ENCODE results near the gene SLC7A1. TPM values are rescaled to one million over a fixed set of nuclear protein-coding genes. Genes with fewer than 3 reads are reported as not detected.

The SLC7A1 gene
- total and polyA plus RNA-seq, 3 experiments from 2014 or later = 7.2 to 161 (median 152) TPM

DNA sequence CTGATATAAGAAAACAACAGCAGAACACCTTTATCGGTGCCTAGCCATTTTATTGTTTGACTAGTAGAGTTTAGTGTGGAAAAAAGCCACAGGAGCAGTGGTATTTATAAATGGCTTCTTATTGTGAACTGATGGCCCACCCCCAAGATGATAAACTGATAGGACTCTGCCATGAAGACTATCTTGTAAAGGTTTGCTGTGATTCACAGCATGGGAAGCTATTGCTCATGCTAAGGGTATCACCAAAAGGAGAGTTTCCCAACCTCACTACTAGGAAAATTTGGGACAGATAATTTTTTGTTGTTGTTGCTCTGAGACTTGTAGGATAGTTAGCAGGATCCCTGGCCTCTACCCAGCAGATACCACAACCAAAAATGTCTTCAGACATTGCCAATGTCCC, 12.0 kb upstream of the SLC7A1 start:
- Histone ChIP-seq H3K27ac (ENCODE audit: low read depth, low read length) (no peak overlapping the region), H3K9me3 (ENCODE audit: low read length) (no peaks in the 10 kb centered on the region), H3K4me3 (ENCODE audit: low read length) (no peak overlapping the region), H3K4me1 (ENCODE audit: insufficient read depth, low read length) (no peaks in the 10 kb centered on the region), H3K27me3 (ENCODE audit: insufficient read depth, low read length, poor library complexity, severe bottlenecking) (no peaks in the 10 kb centered on the region), H3K36me3 (ENCODE audit: insufficient read depth, low read length) (no peaks in the 10 kb centered on the region)
- DNase-seq = no peak
- ChIA-PET POLR2A (no interaction called here), CTCF (no interaction called here)
- no peak overlapping the region for H3K4me3 Mint-ChIP-seq
- H3K27ac Mint-ChIP-seq = no peak overlapping the region
- H3K27me3 Mint-ChIP-seq = peaks cover 2 to 34% of the 10 kb centered on the region in 2 donors
- no peaks in the 10 kb centered on the region for H3K9me3 Mint-ChIP-seq
- no peaks in the 10 kb centered on the region for H3K36me3 Mint-ChIP-seq
- no peaks in the 10 kb centered on the region for H3K4me1 Mint-ChIP-seq

GRCh38 chr13:29605860-29606526, 10.5 kb upstream of the SLC7A1 start:
- Mint-ChIP-seq H3K9me3 (no peaks in the 10 kb centered on the region), H3K27me3 (peaks cover 0 to 27% of the 10 kb centered on the region in 2 donors), H3K4me1 (no peaks in the 10 kb centered on the region), H3K4me3 (no peak overlapping the region), H3K36me3 (no peaks in the 10 kb centered on the region), H3K27ac (no peak overlapping the region)
- no peak for DNase-seq
- no peaks in the 10 kb centered on the region for H3K36me3 ChIP-seq (ENCODE audit: insufficient read depth, low read length)
- H3K4me3 ChIP-seq (ENCODE audit: low read length) = no peak overlapping the region
- H3K4me1 ChIP-seq (ENCODE audit: insufficient read depth, low read length) = no peaks in the 10 kb centered on the region
- ChIA-PET POLR2A (no interaction called here), CTCF (no interaction called here)
- no peak overlapping the region for H3K27ac ChIP-seq (ENCODE audit: low read depth, low read length)
- no peaks in the 10 kb centered on the region for H3K27me3 ChIP-seq (ENCODE audit: insufficient read depth, low read length, poor library complexity, severe bottlenecking)
- H3K9me3 ChIP-seq (ENCODE audit: low read length) = no peaks in the 10 kb centered on the region

- Histone ChIP-seq H3K36me3 (ENCODE audit: insufficient read depth, low read length) (no peaks in the 10 kb centered on the region), H3K4me1 (ENCODE audit: insufficient read depth, low read length) (peaks cover 20% of the 10 kb centered on the region), H3K4me3 (ENCODE audit: low read length) (no peak overlapping the region), H3K27me3 (ENCODE audit: insufficient read depth, low read length, poor library complexity, severe bottlenecking) (no peaks in the 10 kb centered on the region), H3K9me3 (ENCODE audit: low read length) (no peaks in the 10 kb centered on the region), H3K27ac (ENCODE audit: low read depth, low read length) (no peak overlapping the region)
- Mint-ChIP-seq H3K27me3 (peaks cover 2 to 19% of the 10 kb centered on the region in 2 donors), H3K4me3 (peak overlapping the region in 1 of 7 donors; percentile 43), H3K9me3 (no peaks in the 10 kb centered on the region), H3K36me3 (peaks cover 0 to 4% (median 0%) of the 10 kb centered on the region in 3 donors), H3K27ac (no peak overlapping the region), H3K4me1 (peaks cover 19 to 22% (median 20%) of the 10 kb centered on the region in 3 donors)
- CTCF ChIA-PET = interaction anchor here (0.6 kb wide), 1 partner anchor 90 kb away, joined by 3 read pairs; no protein-coding TSS in a partner anchor
- no peak for DNase-seq
- POLR2A ChIA-PET = no interaction called here
Measured at GRCh38 chr13:29598321-29598720, 2.8 kb upstream of the SLC7A1 start.

GRCh38 chr13:29597706-29598105, 2.2 kb upstream of the SLC7A1 start:
- peak overlapping the region in 1 of 7 donors; percentile 43 for H3K4me3 Mint-ChIP-seq
- ChIA-PET POLR2A (no interaction called here), CTCF (no interaction called here)

DNA sequence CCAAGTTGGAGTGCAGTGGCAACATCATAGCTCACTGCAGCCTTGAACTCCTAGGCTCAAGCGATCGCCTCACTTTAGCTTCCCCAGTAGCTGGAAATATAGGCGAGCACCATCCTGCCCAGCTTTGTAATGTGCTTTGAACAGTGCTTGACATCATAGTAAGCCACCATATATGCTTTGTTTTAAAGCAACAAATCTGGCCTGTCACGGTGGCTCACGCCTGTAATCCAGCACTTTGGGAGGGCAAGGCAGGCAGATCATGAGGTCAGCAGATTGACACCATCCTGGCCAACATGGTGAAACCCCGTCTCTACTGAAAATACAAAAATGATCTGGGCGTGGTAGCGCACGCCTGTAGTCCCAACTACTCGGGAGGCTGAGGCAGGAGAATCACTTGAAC, 1.8 kb upstream of the SLC7A1 start:
- Mint-ChIP-seq H3K27me3 (peaks cover 7 to 8% of the 10 kb centered on the region in 2 donors), H3K36me3 (peaks cover 0 to 4% (median 0%) of the 10 kb centered on the region in 3 donors), H3K9me3 (no peaks in the 10 kb centered on the region), H3K4me3 (peak overlapping the region; percentile 6 to 90 (median 84)), H3K27ac (peak overlapping the region in 3 of 8 donors; percentile 70 to 89 (median 82)), H3K4me1 (peaks cover 28 to 33% (median 31%) of the 10 kb centered on the region in 3 donors)
- H3K4me3 ChIP-seq (ENCODE audit: low read length) = no peak overlapping the region
- DNase-seq = no peak
- ChIA-PET POLR2A (interaction anchor here (1.4 kb wide), 1 partner anchor 252 kb away, joined by 3 read pairs; no protein-coding TSS in a partner anchor), CTCF (no interaction called here)
- H3K27me3 ChIP-seq (ENCODE audit: insufficient read depth, low read length, poor library complexity, severe bottlenecking) = no peaks in the 10 kb centered on the region
- no peaks in the 10 kb centered on the region for H3K9me3 ChIP-seq (ENCODE audit: low read length)
- H3K27ac ChIP-seq (ENCODE audit: low read depth, low read length) = no peak overlapping the region
- H3K4me1 ChIP-seq (ENCODE audit: insufficient read depth, low read length) = peaks cover 20% of the 10 kb centered on the region
- no peaks in the 10 kb centered on the region for H3K36me3 ChIP-seq (ENCODE audit: insufficient read depth, low read length)

More at GRCh38 chr13:29597706-29598105, 2.2 kb upstream of the SLC7A1 start:
- Mint-ChIP-seq H3K36me3 (peaks cover 0 to 4% (median 0%) of the 10 kb centered on the region in 3 donors), H3K9me3 (no peaks in the 10 kb centered on the region), H3K27ac (no peak overlapping the region), H3K4me1 (peaks cover 24 to 28% (median 26%) of the 10 kb centered on the region in 3 donors), H3K27me3 (peaks cover 3 to 12% of the 10 kb centered on the region in 2 donors)
- DNase-seq = no peak
- Histone ChIP-seq H3K4me1 (ENCODE audit: insufficient read depth, low read length) (peaks cover 20% of the 10 kb centered on the region), H3K27me3 (ENCODE audit: insufficient read depth, low read length, poor library complexity, severe bottlenecking) (no peaks in the 10 kb centered on the region), H3K9me3 (ENCODE audit: low read length) (no peaks in the 10 kb centered on the region), H3K27ac (ENCODE audit: low read depth, low read length) (no peak overlapping the region), H3K36me3 (ENCODE audit: insufficient read depth, low read length) (no peaks in the 10 kb centered on the region), H3K4me3 (ENCODE audit: low read length) (no peak overlapping the region)

- H3K4me1 ChIP-seq (ENCODE audit: insufficient read depth, low read length) = peaks cover 20% of the 10 kb centered on the region
- H3K27ac ChIP-seq (ENCODE audit: low read depth, low read length) = peak overlapping the region; percentile 49
Measured at GRCh38 chr13:29596064-29596418, 553 bp upstream of the SLC7A1 start.

DNA sequence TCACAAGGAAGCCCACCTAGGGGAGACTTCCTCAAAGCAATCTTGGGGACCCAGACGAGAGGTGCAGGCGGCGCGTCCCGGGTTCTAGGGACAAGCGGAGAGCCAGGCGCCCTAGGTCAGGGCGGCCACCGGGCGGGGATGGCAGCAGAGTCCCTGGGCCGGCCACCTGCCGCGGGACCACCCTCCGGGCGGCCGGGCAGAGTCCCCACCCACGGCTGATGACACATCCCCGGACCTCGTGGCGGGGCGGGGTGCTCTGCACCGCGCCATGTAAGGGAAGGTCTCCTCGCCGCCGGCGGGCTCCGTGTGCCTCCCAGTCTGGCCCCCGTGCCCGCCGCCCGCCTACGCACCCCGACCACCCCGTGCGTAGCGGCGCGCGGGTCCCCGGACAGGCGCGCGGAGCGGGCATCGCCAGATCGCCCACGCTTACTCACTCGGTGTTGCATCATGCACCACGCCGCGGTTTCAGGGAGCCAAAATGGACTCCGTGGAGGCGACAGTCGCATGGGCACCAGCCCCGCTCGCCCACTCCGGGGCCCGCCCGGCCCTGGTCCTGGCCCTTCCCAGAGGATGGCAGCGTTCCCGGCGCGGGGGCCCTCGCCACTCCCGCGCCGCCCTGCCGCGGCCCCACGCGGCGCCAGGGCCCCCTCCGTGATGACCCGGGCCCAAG, 643 bp downstream of the SLC7A1 start:
- H3K36me3 ChIP-seq (ENCODE audit: insufficient read depth, low read length) = no peaks in the 10 kb centered on the region
- POLR2A ChIA-PET = no interaction called here
- H3K9me3 ChIP-seq (ENCODE audit: low read length) = no peaks in the 10 kb centered on the region
- DNase-seq = peak; percentile 50 to 78 (median 54)
- peak overlapping the region; percentile 78 for H3K27ac ChIP-seq (ENCODE audit: low read depth, low read length)
- no peaks in the 10 kb centered on the region for H3K27me3 ChIP-seq (ENCODE audit: insufficient read depth, low read length, poor library complexity, severe bottlenecking)
- Mint-ChIP-seq H3K4me1 (peaks cover 44 to 56% (median 50%) of the 10 kb centered on the region in 3 donors), H3K9me3 (no peaks in the 10 kb centered on the region), H3K27ac (peak overlapping the region; percentile 93 to 96 (median 94)), H3K27me3 (peaks cover 0 to 7% of the 10 kb centered on the region in 2 donors), H3K36me3 (peaks cover 0 to 5% (median 0%) of the 10 kb centered on the region in 3 donors), H3K4me3 (peak overlapping the region; percentile 92 to 99 (median 93))
- CTCF ChIA-PET = interaction anchor here (0.8 kb wide), 1 partner anchor 9 kb away, joined by 4 read pairs; no protein-coding TSS in a partner anchor
- H3K4me1 ChIP-seq (ENCODE audit: insufficient read depth, low read length) = peaks cover 20% of the 10 kb centered on the region
- H3K4me3 ChIP-seq (ENCODE audit: low read length) = peak overlapping the region; percentile 75

More at GRCh38 chr13:29596064-29596418, 553 bp upstream of the SLC7A1 start:
- Mint-ChIP-seq H3K9me3 (no peaks in the 10 kb centered on the region), H3K4me3 (peak overlapping the region; percentile 84 to 95 (median 89)), H3K36me3 (peaks cover 0 to 4% (median 0%) of the 10 kb centered on the region in 3 donors), H3K4me1 (peaks cover 36 to 45% (median 42%) of the 10 kb centered on the region in 3 donors), H3K27me3 (peaks cover 6 to 7% of the 10 kb centered on the region in 2 donors), H3K27ac (peak overlapping the region; percentile 70 to 96 (median 86))
- peak overlapping the region; percentile 62 for H3K4me3 ChIP-seq (ENCODE audit: low read length)
- no peak for DNase-seq
- no peaks in the 10 kb centered on the region for H3K36me3 ChIP-seq (ENCODE audit: insufficient read depth, low read length)
- ChIA-PET CTCF (interaction anchor here (0.8 kb wide), 1 partner anchor 519 kb away, joined by 3 read pairs; no protein-coding TSS in a partner anchor), POLR2A (interaction anchor here (0.7 to 1.4 kb wide), 2 partner anchors 9 to 253 kb away, joined by 3 read pairs; no protein-coding TSS in a partner anchor)
- no peaks in the 10 kb centered on the region for H3K9me3 ChIP-seq (ENCODE audit: low read length)
- no peaks in the 10 kb centered on the region for H3K27me3 ChIP-seq (ENCODE audit: insufficient read depth, low read length, poor library complexity, severe bottlenecking)

GRCh38 chr13:29594303-29594709, 1.2 kb downstream of the SLC7A1 start:
- H3K27ac ChIP-seq (ENCODE audit: low read depth, low read length) = peak overlapping the region; percentile 78
- peak overlapping the region; percentile 92 to 99 (median 93) for H3K4me3 Mint-ChIP-seq
- H3K4me1 Mint-ChIP-seq = peaks cover 47 to 60% (median 53%) of the 10 kb centered on the region in 3 donors
- CTCF ChIA-PET = no interaction called here
- peaks cover 20% of the 10 kb centered on the region for H3K4me1 ChIP-seq (ENCODE audit: insufficient read depth, low read length)
- H3K36me3 Mint-ChIP-seq = peaks cover 0 to 7% (median 0%) of the 10 kb centered on the region in 3 donors
- peaks cover 0 to 7% of the 10 kb centered on the region in 2 donors for H3K27me3 Mint-ChIP-seq
- H3K9me3 ChIP-seq (ENCODE audit: low read length) = no peaks in the 10 kb centered on the region
- peak overlapping the region; percentile 93 to 96 (median 94) for H3K27ac Mint-ChIP-seq
- H3K9me3 Mint-ChIP-seq = no peaks in the 10 kb centered on the region
- no peaks in the 10 kb centered on the region for H3K27me3 ChIP-seq (ENCODE audit: insufficient read depth, low read length, poor library complexity, severe bottlenecking)
- H3K4me3 ChIP-seq (ENCODE audit: low read length) = peak overlapping the region; percentile 75
- DNase-seq = peak in 4 of 5 donors; percentile 16 to 54 (median 24)
- no peaks in the 10 kb centered on the region for H3K36me3 ChIP-seq (ENCODE audit: insufficient read depth, low read length)
- POLR2A ChIA-PET = no interaction called here

All from CD8-positive, alpha-beta memory T cell (primary cell).